Measurements from ENCODE around the gene PDZD4. TPM values are rescaled to one million over a fixed set of nuclear protein-coding genes. Genes with fewer than 3 reads are reported as not detected.

PDZD4 gene
- polyA plus RNA-seq, 1 donor (not counting 4 experiments of a cell fraction or from before 2014, with no cell fraction given), result 0.05 TPM

- no peak for FAIRE-seq
- H3K27me3 ChIP-seq (ENCODE audit: control insufficient read depth, extremely low read depth, insufficient read depth, low read length), result no peaks in the 10 kb centered on the region
- no peaks in the 10 kb centered on the region for H3K79me2 ChIP-seq (ENCODE audit: control insufficient read depth, insufficient read depth, low read length)
- H3K27ac ChIP-seq (ENCODE audit: control insufficient read depth, insufficient read depth, low read length), result no peak overlapping the region
- dilution Hi-C loops (cut with MboI; ENCODE audit: extremely low pct_ligation_motif_present, low sequenced_read_pairs), result no loop called here
- DNase-seq (ENCODE audit: low read depth, low spot score), result no peak
- H3K4me2 ChIP-seq (ENCODE audit: control insufficient read depth, extremely low read depth, insufficient read depth, low read depth, low read length), result no peak overlapping the region
- H2AFZ ChIP-seq (ENCODE audit: control insufficient read depth, low read length), result no peak overlapping the region
- H3K4me3 ChIP-seq (ENCODE audit: control insufficient read depth in 2 of 3, extremely low read depth in 1 of 3, insufficient read depth in 2 of 3, low read depth in 1 of 3, low read length in 3 of 3), result no peak overlapping the region
- peaks cover under 1% of the 10 kb centered on the region for H3K4me1 ChIP-seq (ENCODE audit: control insufficient read depth, extremely low read depth, insufficient read depth, low read length)
- no peaks in the 10 kb centered on the region for H3K9me1 ChIP-seq (ENCODE audit: control insufficient read depth, extremely low read depth, insufficient read depth, low read length)
- TF ChIP-seq CTCF (optimal IDR thresholded peaks at IDR 0.05 in 1 of 3, IDR thresholded peaks at IDR 0.05 in 1 of 3, conservative IDR thresholded peaks at IDR 0.05 in 1 of 3; ENCODE audit: extremely low read depth in 1 of 3, insufficient read depth in 2 of 3, low read length in 3 of 3) (no peak), EZH2 (IDR thresholded peaks at IDR 0.05; ENCODE audit: low read length) (no peak)
- H3K9me3 ChIP-seq (ENCODE audit: control insufficient read depth, low read depth, low read length), result peaks cover 4% of the 10 kb centered on the region
- H3K36me3 ChIP-seq (ENCODE audit: control insufficient read depth in 2 of 2, extremely low read depth in 1 of 2, insufficient read depth in 2 of 2, low read length in 2 of 2), result peaks cover 0 to 6% of the 10 kb centered on the region in 2 experiments
- no peak overlapping the region for H3K9ac ChIP-seq (ENCODE audit: control insufficient read depth, extremely low read depth, insufficient read depth, low read length)
- H4K20me1 ChIP-seq (ENCODE audit: control insufficient read depth, extremely low read depth, insufficient read depth, low read length), result no peaks in the 10 kb centered on the region
Measured at GRCh38 chrX:153773218-153773611, 57.1 kb downstream of the PDZD4 start.

GRCh38 chrX:153772316-153773217, 57.8 kb downstream of the PDZD4 start:
- H3K27me3 ChIP-seq (ENCODE audit: control insufficient read depth, extremely low read depth, insufficient read depth, low read length), result no peaks in the 10 kb centered on the region
- no peak for FAIRE-seq

More at GRCh38 chrX:153772316-153773217, 57.8 kb downstream of the PDZD4 start:
- dilution Hi-C loops (cut with MboI; ENCODE audit: extremely low pct_ligation_motif_present, low sequenced_read_pairs), result no loop called here
- peaks cover 4% of the 10 kb centered on the region for H3K9me3 ChIP-seq (ENCODE audit: control insufficient read depth, low read depth, low read length)
- H4K20me1 ChIP-seq (ENCODE audit: control insufficient read depth, extremely low read depth, insufficient read depth, low read length), result no peaks in the 10 kb centered on the region
- H3K4me1 ChIP-seq (ENCODE audit: control insufficient read depth, extremely low read depth, insufficient read depth, low read length), result no peaks in the 10 kb centered on the region
- H3K36me3 ChIP-seq (ENCODE audit: control insufficient read depth in 2 of 2, extremely low read depth in 1 of 2, insufficient read depth in 2 of 2, low read length in 2 of 2), result peaks cover 0 to 6% of the 10 kb centered on the region in 2 experiments
- TF ChIP-seq EZH2 (IDR thresholded peaks at IDR 0.05; ENCODE audit: low read length) (no peak), CTCF (optimal IDR thresholded peaks at IDR 0.05 in 1 of 3, IDR thresholded peaks at IDR 0.05 in 1 of 3, conservative IDR thresholded peaks at IDR 0.05 in 1 of 3; ENCODE audit: extremely low read depth in 1 of 3, insufficient read depth in 2 of 3, low read length in 3 of 3) (no peak)
- H2AFZ ChIP-seq (ENCODE audit: control insufficient read depth, low read length), result no peak overlapping the region
- no peak overlapping the region for H3K9ac ChIP-seq (ENCODE audit: control insufficient read depth, extremely low read depth, insufficient read depth, low read length)
- no peak overlapping the region for H3K4me2 ChIP-seq (ENCODE audit: control insufficient read depth, extremely low read depth, insufficient read depth, low read depth, low read length)
- no peak for DNase-seq (ENCODE audit: low read depth, low spot score)
- H3K9me1 ChIP-seq (ENCODE audit: control insufficient read depth, extremely low read depth, insufficient read depth, low read length), result no peaks in the 10 kb centered on the region
- no peaks in the 10 kb centered on the region for H3K79me2 ChIP-seq (ENCODE audit: control insufficient read depth, insufficient read depth, low read length)
- H3K4me3 ChIP-seq (ENCODE audit: control insufficient read depth in 2 of 3, extremely low read depth in 1 of 3, insufficient read depth in 2 of 3, low read depth in 1 of 3, low read length in 3 of 3), result no peak overlapping the region
- H3K27ac ChIP-seq (ENCODE audit: control insufficient read depth, insufficient read depth, low read length), result no peak overlapping the region

Data from keratinocyte (primary cell).